Liver (tissue), 3 donors: ENCODE results near the gene VCX2.

ENCODE experiments used
- ATF3 ChIP-seq: IDR thresholded peaks from 2 replicates; pipeline ENCODE4 v1.6.1; 2016; ENCODE audit warnings: antibody characterized with exemption
- CTCF ChIP-seq: fragments of 150-350 bp; IDR thresholded peaks from 2 replicates; pipeline ENCODE4 v1.5.1; 2017; ENCODE audit warnings: improper control_type of control experiment, low read depth, low read length; ENCODE audit not compliant: missing input control
- EGR1 ChIP-seq, 2 donors: IDR thresholded peaks; 2 replicates each; pipeline ENCODE4 v1.6.1; 2016 to 2018; ENCODE audit warnings: antibody characterized with exemption in 2 of 2, low read depth in 2 of 2
- GABPA ChIP-seq, 2 donors: IDR thresholded peaks in 1 of 2; conservative IDR thresholded peaks in 1 of 2; 2 replicates each; pipeline ENCODE4 v1.6.1; 2016; ENCODE audit warnings: antibody characterized with exemption in 2 of 2, mild to moderate bottlenecking in 1 of 2, moderate library complexity in 1 of 2
- MAX ChIP-seq: IDR thresholded peaks from 2 replicates; pipeline ENCODE4 v1.6.1; 2016; ENCODE audit warnings: antibody characterized with exemption
- NR2F2 ChIP-seq: IDR thresholded peaks from 2 replicates; pipeline ENCODE4 v1.6.1; 2016; ENCODE audit warnings: antibody characterized with exemption
- RAD21 ChIP-seq, 2 donors: IDR thresholded peaks; 2 replicates each; pipeline ENCODE4 v1.6.1; 2016; ENCODE audit warnings: antibody characterized with exemption in 2 of 2, mild to moderate bottlenecking in 2 of 2
- REST ChIP-seq: IDR thresholded peaks from 2 replicates; pipeline ENCODE4 v1.6.1; 2016; ENCODE audit warnings: antibody characterized with exemption, mild to moderate bottlenecking
- RXRA ChIP-seq, 2 donors: IDR thresholded peaks; 2 replicates each; pipeline ENCODE4 v1.6.1; 2017 to 2018; ENCODE audit warnings: antibody characterized with exemption in 2 of 2, mild to moderate bottlenecking in 1 of 2
- SP1 ChIP-seq: IDR thresholded peaks from 2 replicates; pipeline ENCODE4 v1.6.1; 2018; ENCODE audit warnings: antibody characterized with exemption, mild to moderate bottlenecking
- YY1 ChIP-seq: IDR thresholded peaks from 2 replicates; pipeline ENCODE4 v1.6.1; 2016; ENCODE audit warnings: antibody characterized with exemption, mild to moderate bottlenecking
- donor health status: healthy.
- donor health status: healthy.

- TF ChIP-seq CTCF, result no peak
- no peak for TF ChIP-seq GABPA (IDR thresholded peaks at IDR 0.05 in 1 of 2, conservative IDR thresholded peaks at IDR 0.05 in 1 of 2)
- TF ChIP-seq MAX, result no peak
- TF ChIP-seq YY1, result no peak
- no peak for TF ChIP-seq REST
- no peak for TF ChIP-seq SP1
- TF ChIP-seq NR2F2, result no peak
- no peak for TF ChIP-seq RAD21 (IDR thresholded peaks at IDR 0.05)
- TF ChIP-seq RXRA (IDR thresholded peaks at IDR 0.05), result no peak
- TF ChIP-seq ATF3, result no peak
- TF ChIP-seq EGR1 (IDR thresholded peaks at IDR 0.05; ENCODE audit: low read depth in 2 of 2), result no peak
Measured at GRCh38 chrX:8140986-8141744, 29.9 kb downstream of the VCX2 start.
